Nephron (organoid): ENCODE data around the gene ZNF575.

Source experiments
- H3K27ac Mint-ChIP-seq, 3 experiments: 2 replicates each; pipeline ENCODE4 v1.8.0; 2020; ENCODE audit warnings: mixed read lengths in 3 of 3, mild to moderate bottlenecking in 2 of 3, moderate library complexity in 1 of 3
- H3K27me3 Mint-ChIP-seq: 2 replicates; pipeline ENCODE4 v1.8.0; 2021; ENCODE audit warnings: low read depth, mild to moderate bottlenecking, moderate library complexity, mixed read lengths
- H3K36me3 Mint-ChIP-seq: 2 replicates; pipeline ENCODE4 v1.8.0; 2020; ENCODE audit warnings: low read depth, mixed read lengths
- H3K4me1 Mint-ChIP-seq: 2 replicates; pipeline ENCODE4 v1.8.0; 2020; ENCODE audit warnings: mixed read lengths
- H3K4me3 Mint-ChIP-seq, 3 experiments: 2 replicates each; pipeline ENCODE4 v1.8.0; 2020; ENCODE audit warnings: mild to moderate bottlenecking in 3 of 3, mixed read lengths in 3 of 3, moderate library complexity in 2 of 3
- H3K9me3 Mint-ChIP-seq: 2 replicates; pipeline ENCODE4 v1.8.0; 2020; ENCODE audit warnings: mixed read lengths
- CTCF ChIP-seq, 3 experiments: fragments of 200-600 bp; sonication (generic); IDR thresholded peaks; one replicate each; pipeline ENCODE4 v1.5.0; 2021; ENCODE audit warnings: antibody characterized with exemption in 3 of 3; ENCODE audit not compliant: unreplicated experiment in 3 of 3

Gene ZNF575

GRCh38 chr19:43563816-43564457 lies 30.9 kb downstream of the ZNF575 start:
- Mint-ChIP-seq H3K27me3 (no peaks in the 10 kb centered on the region), H3K4me3 (no peak overlapping the region), H3K36me3 (peaks cover 41% of the 10 kb centered on the region), H3K4me1 (peaks cover 5% of the 10 kb centered on the region), H3K9me3 (no peaks in the 10 kb centered on the region), H3K27ac (no peak overlapping the region)
- TF ChIP-seq CTCF (IDR thresholded peaks at IDR 0.05; ENCODE audit: unreplicated experiment in 3 of 3): no peak

- no peak for TF ChIP-seq CTCF (IDR thresholded peaks at IDR 0.05; ENCODE audit: unreplicated experiment in 3 of 3)
- H3K4me1 Mint-ChIP-seq: peaks cover 5% of the 10 kb centered on the region
- H3K27me3 Mint-ChIP-seq: no peaks in the 10 kb centered on the region
- H3K9me3 Mint-ChIP-seq: no peaks in the 10 kb centered on the region
- H3K27ac Mint-ChIP-seq: no peak overlapping the region
- H3K36me3 Mint-ChIP-seq: peaks cover 37% of the 10 kb centered on the region
- no peak overlapping the region for H3K4me3 Mint-ChIP-seq
Measured at GRCh38 chr19:43564800-43565199, 31.8 kb downstream of the ZNF575 start.

- Mint-ChIP-seq H3K27ac (no peak overlapping the region), H3K36me3 (peaks cover 29% of the 10 kb centered on the region), H3K4me1 (peaks cover 17% of the 10 kb centered on the region), H3K4me3 (no peak overlapping the region), H3K9me3 (no peaks in the 10 kb centered on the region), H3K27me3 (no peaks in the 10 kb centered on the region)
- no peak for TF ChIP-seq CTCF (IDR thresholded peaks at IDR 0.05; ENCODE audit: unreplicated experiment in 3 of 3)
Measured at GRCh38 chr19:43569657-43570056, 36.7 kb downstream of the ZNF575 start.

- peaks cover 27% of the 10 kb centered on the region for H3K36me3 Mint-ChIP-seq
- H3K4me3 Mint-ChIP-seq: no peak overlapping the region
- no peaks in the 10 kb centered on the region for H3K27me3 Mint-ChIP-seq
- H3K9me3 Mint-ChIP-seq: no peaks in the 10 kb centered on the region
- peaks cover 18% of the 10 kb centered on the region for H3K4me1 Mint-ChIP-seq
- no peak for TF ChIP-seq CTCF (IDR thresholded peaks at IDR 0.05; ENCODE audit: unreplicated experiment in 3 of 3)
- no peak overlapping the region for H3K27ac Mint-ChIP-seq
Measured at GRCh38 chr19:43570174-43570791, 37.3 kb downstream of the ZNF575 start.

- Mint-ChIP-seq H3K27ac (peak overlapping the region in 2 of 3 experiments; percentile 8 to 67), H3K4me3 (peak overlapping the region; percentile 28 to 56 (median 47)), H3K27me3 (no peaks in the 10 kb centered on the region), H3K4me1 (peaks cover 32% of the 10 kb centered on the region), H3K36me3 (peaks cover 22% of the 10 kb centered on the region), H3K9me3 (no peaks in the 10 kb centered on the region)
- TF ChIP-seq CTCF (IDR thresholded peaks at IDR 0.05; ENCODE audit: unreplicated experiment in 3 of 3): no peak
Measured at GRCh38 chr19:43572171-43572588, 39.2 kb downstream of the ZNF575 start.
